ENCODE measurements around the gene TMED10.
"Not testable (repeated sequence)": the region's sequence is repeated elsewhere in the genome, so short reads cannot be mapped to it uniquely, and the experiment has no call there.

The TMED10 gene

GRCh38 chr14:75190023-75190422 lies 13.6 kb upstream of the TMED10 start:
- no peak for DNase-seq (ENCODE audit: low spot score)

DNA sequence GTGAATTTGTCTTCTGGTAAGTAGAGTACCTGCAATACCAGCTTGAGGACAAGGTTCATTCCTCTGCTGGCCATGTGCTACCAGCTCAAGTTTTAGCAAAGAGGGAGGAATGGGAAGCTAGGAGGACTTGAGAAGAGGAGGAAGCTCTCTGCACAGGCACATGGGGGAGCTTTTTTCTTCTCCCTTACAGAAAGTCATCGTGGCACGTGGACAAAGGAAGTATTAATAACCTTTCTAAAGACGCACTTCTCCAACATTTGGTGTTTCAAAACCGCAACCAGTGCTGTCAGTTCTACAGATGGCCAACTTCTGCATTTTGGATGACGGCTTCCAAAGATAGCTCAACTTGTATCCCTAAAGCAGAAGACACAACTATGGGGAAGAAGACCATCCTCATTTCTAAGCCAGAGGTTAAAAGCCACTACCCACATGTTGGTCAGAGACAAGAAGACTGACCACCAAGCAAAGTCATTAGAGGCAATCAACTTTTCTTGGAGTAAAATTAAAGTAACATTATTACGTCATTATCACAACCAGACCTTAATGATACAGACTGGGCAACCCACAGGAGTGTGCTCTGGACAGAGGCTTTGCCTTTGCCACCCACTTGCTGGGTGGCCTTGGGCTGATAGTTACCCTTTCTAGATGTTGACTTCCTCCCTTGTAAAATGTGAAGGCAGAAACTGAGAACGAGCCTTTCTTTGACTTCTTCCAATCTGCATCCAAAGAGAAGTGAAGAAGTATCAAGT lies 12.3 kb upstream of the TMED10 start:
- DNase-seq (ENCODE audit: low spot score): no peak

DNA sequence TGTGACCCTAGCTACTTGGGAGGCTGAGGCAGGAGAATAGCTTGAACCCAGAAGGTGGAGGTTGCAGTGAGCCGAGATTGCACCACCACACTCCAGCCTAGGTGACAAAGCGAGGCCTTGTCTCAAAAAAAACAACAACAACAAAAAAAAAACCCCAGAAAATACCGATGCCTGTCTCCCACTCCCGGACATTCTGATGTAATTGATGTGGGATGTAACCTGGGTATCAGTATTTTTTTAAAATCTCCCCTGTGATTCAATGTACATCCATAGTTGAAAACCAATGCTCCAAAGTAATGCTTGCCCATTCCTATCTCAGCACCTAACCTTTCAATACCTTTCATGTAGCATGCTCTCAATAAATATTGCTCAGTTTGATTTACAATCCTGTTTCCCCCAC lies 11.7 kb upstream of the TMED10 start:
- DNase-seq (ENCODE audit: low spot score): no peak

DNA sequence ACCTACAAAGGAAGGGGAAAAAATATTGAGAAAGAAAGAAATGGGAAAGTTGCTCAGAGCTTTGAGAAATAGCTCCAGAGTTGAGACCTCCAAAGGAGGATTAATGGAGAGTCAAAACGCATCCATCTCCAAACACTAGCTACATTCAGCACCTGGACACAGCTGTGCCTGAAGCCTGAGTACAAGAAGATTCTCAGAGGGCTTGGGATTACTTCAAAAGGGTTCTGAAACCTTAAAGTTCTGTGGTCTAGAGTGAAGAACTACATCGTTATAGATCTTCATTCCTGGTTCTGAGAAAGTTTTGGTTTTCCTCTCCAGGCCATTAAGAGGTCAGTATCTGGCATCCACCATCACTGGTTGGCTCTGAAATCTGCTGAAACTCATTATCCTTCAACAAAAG lies 10.5 kb upstream of the TMED10 start:
- DNase-seq (ENCODE audit: low spot score): no peak

- DNase-seq (ENCODE audit: low spot score): no peak
Measured at GRCh38 chr14:75185251-75186040, 9.0 kb upstream of the TMED10 start.

- DNase-seq (ENCODE audit: low spot score): peak; percentile 51
Measured at GRCh38 chr14:75184492-75184891, 8.1 kb upstream of the TMED10 start.

DNA sequence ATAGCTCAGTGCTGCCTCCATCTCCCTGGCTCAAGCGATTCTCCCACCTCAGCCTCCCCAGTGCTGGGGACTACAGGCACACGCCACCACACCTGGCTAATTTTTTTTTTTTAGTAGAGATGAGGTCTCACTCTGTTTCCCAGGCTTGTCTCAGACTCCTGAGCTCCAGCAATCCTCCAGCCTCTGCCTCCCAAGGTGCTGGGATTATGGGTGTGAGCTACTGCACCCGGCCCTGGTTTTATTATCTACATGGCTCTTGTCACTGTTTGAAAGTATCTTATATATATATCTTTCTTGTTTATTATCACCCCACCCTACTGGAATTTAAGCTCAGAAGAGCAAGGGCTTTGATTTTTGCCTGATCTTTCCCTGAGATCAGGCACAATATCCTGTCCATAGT lies 7.6 kb upstream of the TMED10 start:
- DNase-seq (ENCODE audit: low spot score): no peak

- DNase-seq (ENCODE audit: low spot score): no peak
Measured at GRCh38 chr14:75183225-75183624, 6.8 kb upstream of the TMED10 start.

DNA sequence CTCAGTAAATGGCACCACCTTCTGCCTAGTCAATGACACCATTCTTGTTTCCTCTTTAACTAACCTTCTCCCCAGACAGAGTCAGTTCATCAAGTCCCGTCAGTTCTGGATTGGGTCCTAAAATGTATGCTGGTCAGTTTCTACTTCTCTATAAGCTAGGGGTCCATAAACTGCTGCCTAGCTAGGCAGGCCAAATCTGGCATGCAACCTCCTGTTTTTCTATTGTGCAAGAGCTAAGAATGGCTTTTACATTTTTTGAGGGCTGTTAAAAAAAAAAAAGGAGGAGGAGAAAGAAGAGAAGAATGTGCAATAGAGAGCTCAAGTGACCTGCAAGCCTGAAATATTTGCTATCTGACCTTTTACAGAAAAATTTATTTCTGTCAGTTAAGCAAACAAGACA lies 6.4 kb upstream of the TMED10 start:
- DNase-seq (ENCODE audit: low spot score): peak; percentile 69

GRCh38 chr14:75182163-75182562 lies 5.8 kb upstream of the TMED10 start:
- not testable (repeated sequence) for DNase-seq (ENCODE audit: low spot score)

GRCh38 chr14:75181293-75182062 lies 5.1 kb upstream of the TMED10 start:
- no peak for DNase-seq (ENCODE audit: low spot score)

DNA sequence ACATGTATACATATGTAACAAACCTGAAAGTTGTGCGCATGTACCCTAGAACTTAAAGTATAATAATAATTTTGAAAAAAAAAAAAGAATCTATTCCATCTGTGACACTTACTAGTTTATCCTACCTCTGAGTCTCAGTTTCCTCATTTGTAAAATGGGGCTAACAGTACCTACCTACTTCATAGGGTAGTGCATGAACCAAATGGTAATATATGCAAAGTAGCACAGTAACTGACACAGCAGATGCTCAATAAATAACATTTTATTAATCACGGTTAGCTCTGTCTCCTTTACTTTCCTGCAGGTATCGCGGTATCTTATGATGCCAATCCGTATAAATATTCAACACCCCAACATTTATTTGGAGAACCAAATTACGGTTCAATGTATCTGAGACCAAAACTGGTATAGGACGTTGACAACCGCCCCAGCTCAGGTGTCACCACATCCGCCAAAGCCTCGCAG lies 703 bp downstream of the TMED10 start:
- DNase-seq (ENCODE audit: low spot score): no peak

DNA sequence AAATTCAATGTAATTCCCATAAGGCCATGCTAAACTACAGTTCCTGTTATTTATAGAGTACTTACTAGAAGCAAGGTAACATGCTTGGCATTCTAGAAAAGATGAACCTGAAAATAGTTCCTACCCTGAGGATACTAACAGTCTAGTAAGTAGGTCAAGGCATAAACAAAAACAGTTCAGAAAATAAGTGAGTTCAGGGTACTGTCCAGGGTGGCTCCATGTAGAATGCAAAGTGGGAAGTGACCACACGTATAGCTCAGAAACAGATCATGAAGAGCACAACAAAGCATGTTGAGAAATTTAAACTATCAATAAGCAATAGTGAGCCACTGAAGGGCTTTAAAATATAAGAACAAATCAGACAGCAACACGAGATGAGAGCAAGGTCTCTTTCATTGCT lies 2.3 kb downstream of the TMED10 start:
- no peak for DNase-seq (ENCODE audit: low spot score)

DNA sequence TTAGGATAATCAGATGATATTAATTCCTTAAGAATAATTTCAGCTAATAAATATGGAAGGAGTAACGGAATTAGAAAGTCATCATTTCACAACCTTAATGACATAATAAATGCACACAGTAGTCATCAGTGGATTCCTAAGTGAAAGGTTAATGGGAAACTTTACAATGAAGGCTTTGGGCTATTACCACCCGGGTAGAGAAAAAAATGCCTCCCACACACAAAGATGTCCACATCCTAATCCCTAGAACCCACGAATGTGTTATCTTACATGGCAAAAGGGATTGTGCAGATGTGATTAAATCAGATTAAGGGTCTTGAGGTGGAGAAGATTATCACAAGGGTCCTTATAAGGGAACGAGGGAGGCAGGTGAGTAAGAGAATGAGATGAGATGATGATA lies 5.6 kb downstream of the TMED10 start:
- DNase-seq (ENCODE audit: low spot score): no peak

GRCh38 chr14:75168586-75169335 lies 7.7 kb downstream of the TMED10 start:
- no peak for DNase-seq (ENCODE audit: low spot score)

DNA sequence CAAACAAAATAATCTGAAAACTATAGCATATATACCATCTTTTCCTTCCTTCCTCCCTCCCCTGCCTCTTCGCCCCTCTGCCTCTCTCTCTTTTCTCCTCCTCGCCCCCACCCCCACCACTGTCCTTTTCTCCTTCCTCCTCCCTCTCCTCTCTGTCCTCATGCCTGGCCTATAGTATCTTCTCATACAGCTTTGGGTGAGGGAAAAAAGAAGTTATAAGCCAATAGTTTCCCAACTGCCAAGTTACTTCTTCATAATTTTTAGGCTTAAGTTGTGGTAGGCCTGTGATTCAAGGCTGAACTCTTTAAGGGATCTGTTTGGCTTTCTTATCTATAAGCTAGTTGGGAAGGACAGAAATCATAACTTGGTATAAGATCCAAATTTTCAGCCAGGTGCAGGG lies 9.1 kb downstream of the TMED10 start:
- no peak for DNase-seq (ENCODE audit: low spot score)

DNA sequence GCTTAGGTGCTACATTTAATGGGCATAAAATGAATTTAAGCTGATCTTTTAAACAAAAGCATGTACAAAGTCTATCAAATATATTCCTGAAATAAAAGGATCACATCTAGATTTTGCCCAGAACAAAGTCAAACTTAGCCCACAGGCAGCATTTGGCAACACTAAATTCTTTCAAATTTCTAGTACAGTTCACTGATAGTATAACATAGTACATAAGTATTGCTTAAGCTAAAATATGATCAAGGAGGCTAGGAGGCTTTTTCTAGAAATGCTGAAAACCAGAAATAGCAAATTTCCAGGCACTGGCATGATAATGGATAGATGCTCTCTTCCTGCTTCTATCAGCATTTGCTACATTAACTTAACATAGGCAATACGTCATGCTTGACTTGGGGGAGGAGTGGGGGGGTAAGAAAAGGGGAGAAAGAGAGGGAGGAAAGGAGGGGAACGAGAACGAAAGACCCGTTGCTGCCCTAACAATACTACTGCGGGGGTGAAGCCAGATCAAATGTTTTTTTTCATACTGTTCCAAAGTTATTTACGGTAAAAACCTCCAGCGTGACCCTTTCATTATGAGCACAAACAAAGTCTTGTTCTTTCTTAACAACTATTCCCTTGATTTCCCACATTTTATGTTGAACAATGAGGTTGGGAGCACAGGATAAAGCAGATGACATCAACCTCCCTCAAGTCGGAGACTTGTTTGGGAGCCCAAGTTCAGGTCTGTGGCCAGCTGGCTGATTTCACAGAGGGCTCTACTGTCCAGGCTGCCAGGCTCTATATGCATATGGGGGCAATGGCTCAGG lies 10.6 kb downstream of the TMED10 start:
- DNase-seq (ENCODE audit: low spot score): no peak

DNA sequence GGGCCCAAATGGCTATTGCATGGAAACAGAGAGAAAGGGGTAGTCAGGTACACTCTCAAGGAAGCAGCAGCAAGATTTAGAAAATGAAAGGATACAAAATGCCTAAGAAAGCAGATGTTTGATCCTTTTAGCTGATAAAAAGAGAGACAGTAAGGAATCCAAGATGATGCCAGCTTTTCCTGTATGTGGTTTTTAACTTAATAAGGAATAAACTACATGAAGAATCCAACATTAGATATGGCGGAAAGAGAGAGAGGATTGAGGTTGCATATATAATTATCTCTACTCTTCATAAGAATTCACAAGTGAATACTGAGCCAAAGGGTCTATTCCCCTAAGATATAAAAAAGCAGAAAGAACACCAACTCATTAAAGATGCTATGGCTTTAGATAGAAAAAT lies 11.6 kb downstream of the TMED10 start:
- DNase-seq (ENCODE audit: low spot score): no peak

- no peak for DNase-seq (ENCODE audit: low spot score)
Measured at GRCh38 chr14:75163677-75164076, 12.7 kb downstream of the TMED10 start.

GRCh38 chr14:75162631-75163030 lies 13.8 kb downstream of the TMED10 start:
- DNase-seq (ENCODE audit: low spot score): no peak
